Measurements from ENCODE around the gene COX10.

Gene COX10

GRCh38 chr17:14051692-14052091, 17.6 kb upstream of the COX10 start:
- CTCF ChIA-PET, result no interaction called here
- POLR2A ChIA-PET, result interaction anchor here (0.6 kb wide), 1 partner anchor 229 kb away, joined by 3 read pairs; no protein-coding TSS in a partner anchor
- DNase-seq (ENCODE audit: extremely low spot score), result no peak
- TF ChIP-seq, protein P1, sequence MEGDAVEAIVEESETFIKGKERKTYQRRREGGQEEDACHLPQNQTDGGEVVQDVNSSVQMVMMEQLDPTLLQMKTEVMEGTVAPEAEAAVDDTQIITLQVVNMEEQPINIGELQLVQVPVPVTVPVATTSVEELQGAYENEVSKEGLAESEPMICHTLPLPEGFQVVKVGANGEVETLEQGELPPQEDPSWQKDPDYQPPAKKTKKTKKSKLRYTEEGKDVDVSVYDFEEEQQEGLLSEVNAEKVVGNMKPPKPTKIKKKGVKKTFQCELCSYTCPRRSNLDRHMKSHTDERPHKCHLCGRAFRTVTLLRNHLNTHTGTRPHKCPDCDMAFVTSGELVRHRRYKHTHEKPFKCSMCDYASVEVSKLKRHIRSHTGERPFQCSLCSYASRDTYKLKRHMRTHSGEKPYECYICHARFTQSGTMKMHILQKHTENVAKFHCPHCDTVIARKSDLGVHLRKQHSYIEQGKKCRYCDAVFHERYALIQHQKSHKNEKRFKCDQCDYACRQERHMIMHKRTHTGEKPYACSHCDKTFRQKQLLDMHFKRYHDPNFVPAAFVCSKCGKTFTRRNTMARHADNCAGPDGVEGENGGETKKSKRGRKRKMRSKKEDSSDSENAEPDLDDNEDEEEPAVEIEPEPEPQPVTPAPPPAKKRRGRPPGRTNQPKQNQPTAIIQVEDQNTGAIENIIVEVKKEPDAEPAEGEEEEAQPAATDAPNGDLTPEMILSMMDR (IDR thresholded peaks at IDR 0.05; ENCODE audit: control extremely low read depth, extremely low read depth, low read depth, missing control alignments), result no peak

DNA sequence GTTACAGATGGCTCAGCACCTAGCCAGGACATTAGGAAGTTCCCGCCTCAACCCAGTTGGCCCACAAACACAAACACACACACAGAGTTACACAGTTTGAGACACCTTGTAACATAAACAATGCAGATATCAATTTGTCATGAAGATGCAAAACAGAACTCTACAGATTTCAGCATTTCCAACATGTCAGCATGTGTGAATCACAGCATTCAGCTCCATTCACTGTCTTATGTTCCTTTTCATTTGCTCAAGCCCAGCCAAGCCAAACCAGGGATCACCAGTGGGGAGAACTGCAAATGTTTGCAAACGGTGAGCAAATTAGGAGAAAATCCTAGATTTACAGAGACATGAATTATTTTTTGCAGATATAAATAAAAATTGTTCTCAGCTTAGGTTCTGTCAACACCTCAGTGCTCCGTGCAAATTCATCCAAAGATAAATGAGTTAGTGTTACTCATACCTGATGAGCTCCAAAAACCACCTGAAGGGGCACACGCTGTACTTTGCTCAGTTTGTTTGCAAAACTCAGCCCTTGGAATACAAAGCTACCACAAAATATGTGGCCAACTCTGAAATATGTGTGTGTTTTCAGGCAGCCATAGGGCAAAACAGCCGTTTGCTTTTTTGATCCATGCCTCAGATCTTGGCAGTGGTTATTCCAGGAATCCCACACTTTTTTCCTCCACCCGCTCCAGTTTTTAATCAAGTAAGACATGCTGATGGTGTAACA, 16.3 kb upstream of the COX10 start:
- TF ChIP-seq, protein P1 (IDR thresholded peaks at IDR 0.05; ENCODE audit: control extremely low read depth, extremely low read depth, low read depth, missing control alignments), result no peak
- no peak for DNase-seq (ENCODE audit: extremely low spot score)
- POLR2A ChIA-PET, result no interaction called here
- CTCF ChIA-PET, result interaction anchor here (1.3 to 1.9 kb wide), 2 partner anchors 8 to 9 kb away, joined by 3 to 4 read pairs; no protein-coding TSS in a partner anchor

DNA sequence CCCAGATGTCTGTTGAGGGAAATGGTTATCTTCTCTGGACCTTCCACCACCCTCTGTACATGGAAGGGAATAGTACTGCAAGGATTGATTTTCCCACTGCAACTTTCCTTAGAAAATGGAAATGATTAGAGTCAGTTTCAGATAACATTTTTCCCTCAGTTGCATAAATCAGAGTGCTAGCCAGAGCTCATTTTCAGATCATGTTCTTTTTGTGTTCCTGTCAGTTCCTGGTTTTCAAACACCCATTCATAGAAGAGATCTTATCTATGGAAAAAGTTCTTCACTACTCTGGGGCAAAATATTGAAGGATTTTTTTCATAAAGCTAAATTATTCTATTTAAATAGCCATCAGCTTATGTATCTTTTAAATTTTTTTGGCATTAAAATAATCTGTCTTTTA, 11.7 kb upstream of the COX10 start:
- CTCF ChIA-PET, result interaction anchor here (0.6 to 0.7 kb wide), 2 partner anchors 9 to 326 kb away, joined by 3 read pairs; no protein-coding TSS in a partner anchor
- POLR2A ChIA-PET, result no interaction called here
- no peak for DNase-seq (ENCODE audit: extremely low spot score)
- TF ChIP-seq, protein P1 (IDR thresholded peaks at IDR 0.05; ENCODE audit: control extremely low read depth, extremely low read depth, low read depth, missing control alignments), result no peak

- ChIA-PET POLR2A (no interaction called here), CTCF (interaction anchor here (0.7 kb wide), 1 partner anchor 9 kb away, joined by 3 read pairs; no protein-coding TSS in a partner anchor)
- no peak for DNase-seq (ENCODE audit: extremely low spot score)
- TF ChIP-seq, protein P1 (IDR thresholded peaks at IDR 0.05; ENCODE audit: control extremely low read depth, extremely low read depth, low read depth, missing control alignments), result no peak
These were observed 11.3 kb upstream of the COX10 start for GRCh38 chr17:14058051-14058450.

GRCh38 chr17:14060706-14061105, 8.6 kb upstream of the COX10 start:
- ChIA-PET CTCF (no interaction called here), POLR2A (no interaction called here)
- TF ChIP-seq, protein P1 (IDR thresholded peaks at IDR 0.05; ENCODE audit: control extremely low read depth, extremely low read depth, low read depth, missing control alignments), result no peak
- DNase-seq (ENCODE audit: extremely low spot score), result no peak

DNA sequence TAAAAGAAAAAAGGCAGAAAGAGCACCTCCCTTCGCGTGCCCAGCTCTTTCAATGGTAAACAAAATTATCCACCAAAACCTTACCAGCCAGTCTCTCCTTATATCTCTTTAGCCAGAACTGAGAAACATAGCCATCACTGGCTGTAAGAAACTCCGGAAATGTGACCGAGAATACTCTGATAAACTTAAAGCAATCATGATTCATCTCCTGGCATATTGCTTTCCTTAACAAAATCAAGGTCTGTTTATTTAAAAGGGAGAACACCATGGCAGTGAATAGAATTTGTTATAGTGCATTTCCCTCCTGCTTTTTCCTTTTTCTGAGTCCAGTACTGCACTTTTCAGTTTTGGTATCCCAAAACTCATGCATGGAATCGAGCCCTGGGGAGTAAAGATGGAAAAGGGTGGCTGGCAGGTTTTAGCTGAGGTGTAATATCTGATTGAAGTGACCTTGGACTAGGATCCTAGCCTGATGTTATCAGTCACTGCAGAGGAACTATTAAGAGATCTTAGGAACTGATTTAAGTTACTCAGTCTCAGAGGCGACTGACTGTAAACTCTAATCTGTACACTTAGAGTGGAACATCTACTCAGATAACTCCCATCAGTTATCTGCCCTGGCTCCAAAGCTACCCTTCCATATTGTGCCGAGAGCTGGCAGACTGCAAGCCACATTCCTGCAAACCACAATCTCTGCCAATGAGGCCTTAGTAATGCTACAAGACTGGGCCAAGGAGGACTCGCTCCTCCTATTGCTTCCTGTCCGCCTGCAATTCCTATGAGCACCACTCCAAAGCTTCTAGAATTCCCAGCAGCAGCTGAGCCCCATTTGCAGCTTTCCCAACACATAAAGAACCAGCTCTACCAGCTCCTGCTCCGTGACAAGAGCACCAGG, 7.4 kb upstream of the COX10 start:
- DNase-seq (ENCODE audit: extremely low spot score), result no peak
- TF ChIP-seq, protein P1 (IDR thresholded peaks at IDR 0.05; ENCODE audit: control extremely low read depth, extremely low read depth, low read depth, missing control alignments), result no peak
- POLR2A ChIA-PET, result no interaction called here
- CTCF ChIA-PET, result interaction anchor here (1.0 kb wide), 1 partner anchor 9 kb away, joined by 4 read pairs; no protein-coding TSS in a partner anchor
